ENCODE data around the gene ANKS4B. TPM values are rescaled to one million over a fixed set of nuclear protein-coding genes. Genes with fewer than 3 reads are reported as not detected.
"Not testable (repeated sequence)": the region's sequence is repeated elsewhere in the genome, so short reads cannot be mapped to it uniquely, and the experiment has no call there.

The ANKS4B gene
- total RNA-seq, 1 donor from 2014 or later = not detected

DNA sequence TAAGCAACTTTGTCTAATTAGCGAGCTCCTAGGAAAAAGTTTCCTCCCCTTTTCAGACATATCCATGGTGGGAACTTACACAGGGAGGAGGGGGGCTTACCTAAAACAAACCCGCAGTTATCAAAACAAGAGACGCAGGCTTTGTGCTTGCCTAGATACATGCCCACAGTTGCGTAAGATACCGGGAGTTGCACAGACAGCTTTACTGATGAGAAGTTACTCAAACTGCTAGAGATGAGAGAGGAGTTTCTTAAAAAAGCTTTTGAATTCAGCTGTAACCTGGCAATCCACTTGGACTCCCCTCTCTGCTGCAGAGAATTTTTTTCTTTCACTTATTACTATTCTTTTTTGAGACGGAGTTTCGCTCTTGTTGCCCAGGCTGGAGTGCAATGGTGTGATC lies 15.3 kb upstream of the ANKS4B start:
- no peak for DNase-seq (ENCODE audit: low read depth in 2 of 2)

DNA sequence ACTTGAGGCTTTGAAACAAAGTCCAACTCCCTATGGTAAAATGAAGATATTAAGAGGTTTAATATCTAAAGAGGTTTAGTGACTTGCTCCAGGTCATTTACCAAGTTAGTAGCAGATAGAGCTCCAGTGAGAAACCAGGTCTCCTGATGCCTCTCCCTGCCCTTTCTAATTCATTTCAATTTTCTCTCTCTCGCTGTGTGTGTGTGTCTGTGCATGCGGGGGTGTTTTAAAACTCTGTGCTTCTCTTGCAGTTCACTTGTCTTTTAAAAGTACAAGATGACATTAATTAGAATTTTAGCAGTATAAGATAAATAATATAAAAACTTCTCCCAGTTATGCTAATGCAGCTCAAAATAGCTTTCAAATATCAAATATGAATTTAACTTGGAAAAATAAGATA lies 13.9 kb upstream of the ANKS4B start:
- no peak for DNase-seq (ENCODE audit: low read depth in 2 of 2)

GRCh38 chr16:21222495-21223337 lies 10.8 kb upstream of the ANKS4B start:
- DNase-seq (ENCODE audit: low read depth in 2 of 2) = no peak

GRCh38 chr16:21223787-21224186 lies 9.7 kb upstream of the ANKS4B start:
- no peak for DNase-seq (ENCODE audit: low read depth in 2 of 2)

DNA sequence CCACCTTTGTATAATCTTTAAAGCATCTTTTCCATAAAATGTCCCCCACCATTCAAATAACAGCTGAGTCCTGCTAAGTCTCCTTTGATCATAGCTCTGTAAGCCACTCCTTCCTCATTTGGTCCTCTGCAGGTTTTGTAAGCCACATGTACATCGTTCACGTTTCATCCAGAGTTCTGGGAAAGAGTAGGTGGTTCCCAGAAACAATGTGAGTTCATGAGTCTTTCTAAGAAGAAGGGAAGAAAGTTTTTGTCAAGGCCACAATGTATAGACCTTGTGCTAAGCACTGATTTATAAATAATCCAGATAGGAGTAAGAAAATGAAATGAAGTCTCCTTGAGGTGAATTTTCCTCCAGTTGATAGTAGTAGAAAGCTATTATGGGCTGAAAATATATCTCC lies 8.7 kb upstream of the ANKS4B start:
- DNase-seq (ENCODE audit: low read depth in 2 of 2) = no peak

DNA sequence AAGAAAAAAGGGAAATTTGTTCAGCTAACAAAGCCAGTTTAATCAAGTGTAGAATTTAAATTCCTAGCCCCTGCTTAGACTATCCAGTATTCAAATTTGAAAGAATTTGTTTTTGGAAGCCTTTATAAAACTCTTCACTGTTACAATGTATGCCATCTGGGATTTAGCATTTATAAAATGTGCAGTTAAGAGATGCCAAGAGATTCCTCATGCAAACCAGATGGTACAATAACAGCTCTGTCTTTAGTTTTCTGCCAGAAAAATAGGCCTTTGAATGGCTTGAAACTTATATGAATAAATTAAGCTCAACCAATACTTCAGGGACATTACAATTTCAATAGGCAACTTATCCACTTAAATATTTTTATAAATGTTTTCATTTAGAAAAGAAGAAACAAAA lies 6.8 kb upstream of the ANKS4B start:
- no peak for DNase-seq (ENCODE audit: low read depth in 2 of 2)

DNA sequence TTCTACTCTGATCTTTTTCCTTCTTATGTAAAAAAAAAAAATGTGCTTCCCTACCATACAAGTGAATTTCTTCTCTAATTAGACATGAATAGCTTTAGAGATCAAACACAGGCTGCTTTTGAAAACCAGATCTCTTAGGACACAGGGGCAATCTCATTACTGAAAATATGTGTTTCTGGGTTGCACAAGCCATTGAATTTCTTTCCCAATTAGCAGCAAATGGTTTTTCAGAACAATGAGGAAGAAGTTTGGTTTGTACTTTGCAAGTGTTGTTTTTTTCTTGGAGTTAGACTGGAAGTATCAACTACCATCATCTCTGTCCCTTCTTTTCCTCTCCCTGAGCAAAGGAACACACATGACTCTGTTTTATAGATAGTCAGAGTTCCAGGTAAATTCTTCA lies 5.6 kb upstream of the ANKS4B start:
- DNase-seq (ENCODE audit: low read depth in 2 of 2) = no peak

GRCh38 chr16:21228361-21228872 lies 5.1 kb upstream of the ANKS4B start:
- no peak for DNase-seq (ENCODE audit: low read depth in 2 of 2)

DNA sequence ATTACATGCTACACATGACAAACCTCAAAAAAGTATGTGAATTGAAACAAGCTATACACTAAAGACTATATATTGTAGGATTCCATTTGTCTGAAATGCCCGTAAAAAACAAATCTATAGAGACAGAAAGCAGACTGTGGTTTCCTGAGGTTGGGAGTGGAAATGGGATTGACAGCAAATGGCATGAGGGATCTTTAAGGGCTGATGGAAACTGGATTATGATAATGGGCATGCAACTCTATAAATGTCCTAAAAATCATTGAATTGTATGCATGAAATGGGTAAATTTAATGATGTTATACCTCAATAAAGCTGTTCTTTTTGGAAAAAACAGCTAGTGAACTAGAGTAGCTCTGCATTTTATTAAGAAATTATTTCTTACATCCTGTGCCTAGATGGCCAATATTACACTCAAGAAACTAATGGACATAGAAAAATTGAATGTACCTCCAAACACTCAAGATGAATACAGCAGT lies 416 bp upstream of the ANKS4B start:
- DNase-seq (ENCODE audit: low read depth in 2 of 2) = no peak

- no peak for DNase-seq (ENCODE audit: low read depth in 2 of 2)
Observed at GRCh38 chr16:21235199-21235585, 1.7 kb downstream of the ANKS4B start.

DNA sequence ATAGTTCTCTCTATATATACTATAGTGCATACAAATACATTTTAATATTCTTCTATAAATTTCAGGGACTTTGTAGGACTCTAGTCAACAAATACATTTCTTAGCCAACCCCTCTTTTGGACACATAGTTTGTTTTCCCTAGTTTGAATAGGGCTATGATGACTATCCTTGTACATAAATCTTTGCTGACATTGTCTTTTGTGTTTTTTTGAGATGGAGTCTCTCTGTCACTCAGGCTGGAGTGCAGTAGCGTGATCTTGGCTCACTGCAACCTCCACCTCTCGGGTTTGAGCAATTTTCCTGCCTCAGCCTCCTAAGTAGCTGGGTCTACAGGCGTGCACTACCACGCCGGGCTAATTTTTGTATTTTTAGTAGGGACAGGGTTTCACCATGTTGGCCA lies 3.3 kb downstream of the ANKS4B start:
- no peak for DNase-seq (ENCODE audit: low read depth in 2 of 2)

- DNase-seq (ENCODE audit: low read depth in 2 of 2) = no peak
Observed at GRCh38 chr16:21239646-21240045, 6.1 kb downstream of the ANKS4B start.

GRCh38 chr16:21242756-21243155 lies 9.3 kb downstream of the ANKS4B start:
- no peak for DNase-seq (ENCODE audit: low read depth in 2 of 2)

- DNase-seq (ENCODE audit: low read depth in 2 of 2) = no peak
Observed at GRCh38 chr16:21244518-21245215, 11.2 kb downstream of the ANKS4B start.

- DNase-seq (ENCODE audit: low read depth in 2 of 2) = not testable (repeated sequence)
Observed at GRCh38 chr16:21248179-21248578, 14.7 kb downstream of the ANKS4B start.

GRCh38 chr16:21250072-21250923 lies 16.8 kb downstream of the ANKS4B start:
- no peak for DNase-seq (ENCODE audit: low read depth in 2 of 2)

DNA sequence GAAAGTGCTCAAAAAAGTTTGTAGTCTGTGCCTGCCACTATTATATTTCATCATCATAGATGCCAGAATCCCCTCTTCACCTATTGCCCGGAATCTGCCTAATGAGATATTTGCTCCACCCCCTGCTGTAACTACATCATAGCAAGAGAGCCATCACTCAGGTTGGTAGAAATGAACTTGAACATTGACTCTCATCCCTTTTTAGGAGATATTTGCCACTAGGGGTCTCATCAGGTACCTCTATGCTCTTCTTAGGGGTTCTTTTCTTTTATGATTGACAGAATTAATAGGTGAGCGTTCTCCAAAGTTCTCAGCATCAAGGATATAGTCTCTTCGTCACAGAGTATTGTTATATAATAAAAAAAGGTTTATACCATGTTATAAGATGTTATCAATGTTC lies 20.0 kb downstream of the ANKS4B start:
- no peak for DNase-seq (ENCODE audit: low read depth in 2 of 2)

DNA sequence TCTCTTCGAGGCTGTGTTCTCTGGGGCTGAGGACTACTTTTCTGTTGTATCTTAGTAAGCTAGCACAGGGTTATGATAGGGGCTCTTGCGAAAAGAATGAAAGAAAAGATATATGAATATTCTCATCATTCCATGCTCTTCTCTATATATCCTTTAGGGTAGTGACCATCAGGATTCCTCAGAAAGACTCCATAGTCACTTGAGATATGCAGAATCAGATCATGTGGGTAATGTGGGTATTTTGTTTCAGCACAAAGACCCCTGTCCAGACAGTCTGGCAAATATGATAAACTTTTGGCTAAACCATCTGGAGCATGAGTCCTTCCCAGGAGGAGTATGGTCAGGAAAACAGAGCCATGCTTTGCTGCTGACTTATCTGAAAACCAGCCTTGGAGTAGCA lies 23.1 kb downstream of the ANKS4B start:
- no peak for DNase-seq (ENCODE audit: low read depth in 2 of 2)

GRCh38 chr16:21257284-21257683 lies 23.8 kb downstream of the ANKS4B start:
- DNase-seq (ENCODE audit: low read depth in 2 of 2) = no peak

- peak in 1 of 2 donors; percentile 51 for DNase-seq (ENCODE audit: low read depth in 2 of 2)
Observed at GRCh38 chr16:21260870-21261791, 27.6 kb downstream of the ANKS4B start.
